ENCODE measurements around the gene LRMDA.
"Not testable (repeated sequence)": the region's sequence is repeated elsewhere in the genome, so short reads cannot be mapped to it uniquely, and the experiment has no call there.

The LRMDA gene

GRCh38 chr10:76115471-76116155 lies 684.2 kb downstream of the LRMDA start:
- DNase-seq: no peak

GRCh38 chr10:76116523-76116922 lies 685.1 kb downstream of the LRMDA start:
- no peak for DNase-seq

DNA sequence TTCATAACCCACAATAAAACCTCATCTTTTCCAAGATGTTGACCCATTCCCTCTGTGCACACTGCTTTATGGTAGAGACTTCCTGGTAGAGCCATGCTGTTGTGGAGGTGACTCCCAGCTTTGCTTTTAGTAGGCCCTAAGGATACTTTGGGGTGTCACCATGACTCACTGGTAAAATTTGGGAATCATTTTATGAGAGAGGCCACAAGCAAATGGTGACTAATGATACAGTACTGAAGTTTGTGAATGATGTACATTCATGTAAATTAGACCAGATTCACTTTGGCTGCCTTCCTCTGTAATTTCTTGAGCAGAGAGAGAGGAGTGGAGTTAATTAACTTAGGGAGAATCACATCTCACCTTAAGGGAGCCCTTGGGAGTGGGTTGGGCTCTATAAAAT lies 686.5 kb downstream of the LRMDA start:
- DNase-seq: no peak

- no peak for DNase-seq
Measured at GRCh38 chr10:76119036-76119435, 687.6 kb downstream of the LRMDA start.

DNA sequence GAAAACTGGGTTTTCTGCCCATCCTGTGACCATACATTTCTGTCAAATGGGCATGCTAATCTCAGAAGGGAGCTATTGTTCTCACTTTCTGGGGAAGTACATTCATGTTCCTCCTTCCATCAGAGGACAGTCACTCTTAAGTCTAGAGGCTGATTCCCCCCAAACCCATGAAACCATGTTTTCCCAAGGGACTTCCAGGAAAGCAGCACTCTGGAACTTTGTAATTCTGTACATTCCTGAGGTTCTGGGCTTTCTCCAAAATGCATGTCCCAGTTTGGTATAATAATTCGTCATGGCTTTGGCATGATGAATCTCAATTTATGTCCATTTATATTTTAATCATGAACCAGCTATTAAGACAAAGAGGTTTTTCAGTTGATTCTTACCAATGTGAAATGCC lies 688.1 kb downstream of the LRMDA start:
- no peak for DNase-seq

DNA sequence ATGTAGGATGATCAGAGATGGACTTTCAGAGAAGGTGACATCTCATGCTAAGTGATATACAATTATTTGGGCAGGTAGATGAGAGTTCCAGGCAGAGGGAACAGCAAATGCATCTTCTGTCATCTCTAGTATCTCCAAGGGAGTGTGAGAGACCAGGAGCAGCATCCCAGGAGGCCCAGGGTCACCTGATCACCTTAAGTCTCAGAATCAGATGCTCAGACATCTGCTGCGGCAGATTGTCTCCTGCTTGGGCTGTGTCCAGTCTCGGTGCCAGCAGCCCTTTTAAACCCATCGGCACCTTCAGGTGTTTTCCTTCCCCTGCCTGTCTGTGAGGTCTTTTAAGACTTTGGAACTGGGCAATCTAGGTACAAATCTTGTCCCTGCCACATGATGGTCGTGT lies 690.6 kb downstream of the LRMDA start:
- no peak for DNase-seq

GRCh38 chr10:76124280-76124679 lies 692.9 kb downstream of the LRMDA start:
- DNase-seq: no peak

DNA sequence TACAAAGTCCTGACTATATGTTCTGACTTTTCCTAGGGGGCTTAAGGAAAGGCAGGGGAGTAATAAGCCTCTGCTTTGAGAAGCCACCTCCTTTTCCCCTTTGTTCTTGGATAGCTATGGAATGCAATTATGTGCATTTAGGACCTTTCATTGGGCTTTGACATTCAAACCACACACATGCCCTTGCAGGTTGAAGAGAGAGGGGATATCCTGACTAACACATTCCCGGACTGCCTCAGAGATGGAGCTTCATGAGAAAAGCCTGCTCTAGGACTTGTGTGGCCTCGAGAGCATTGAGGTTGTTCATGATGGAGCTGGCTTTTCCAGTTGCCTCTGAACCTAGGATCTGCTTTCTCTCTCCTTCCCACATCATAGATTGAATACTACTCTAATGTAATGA lies 694.5 kb downstream of the LRMDA start:
- no peak for DNase-seq

DNA sequence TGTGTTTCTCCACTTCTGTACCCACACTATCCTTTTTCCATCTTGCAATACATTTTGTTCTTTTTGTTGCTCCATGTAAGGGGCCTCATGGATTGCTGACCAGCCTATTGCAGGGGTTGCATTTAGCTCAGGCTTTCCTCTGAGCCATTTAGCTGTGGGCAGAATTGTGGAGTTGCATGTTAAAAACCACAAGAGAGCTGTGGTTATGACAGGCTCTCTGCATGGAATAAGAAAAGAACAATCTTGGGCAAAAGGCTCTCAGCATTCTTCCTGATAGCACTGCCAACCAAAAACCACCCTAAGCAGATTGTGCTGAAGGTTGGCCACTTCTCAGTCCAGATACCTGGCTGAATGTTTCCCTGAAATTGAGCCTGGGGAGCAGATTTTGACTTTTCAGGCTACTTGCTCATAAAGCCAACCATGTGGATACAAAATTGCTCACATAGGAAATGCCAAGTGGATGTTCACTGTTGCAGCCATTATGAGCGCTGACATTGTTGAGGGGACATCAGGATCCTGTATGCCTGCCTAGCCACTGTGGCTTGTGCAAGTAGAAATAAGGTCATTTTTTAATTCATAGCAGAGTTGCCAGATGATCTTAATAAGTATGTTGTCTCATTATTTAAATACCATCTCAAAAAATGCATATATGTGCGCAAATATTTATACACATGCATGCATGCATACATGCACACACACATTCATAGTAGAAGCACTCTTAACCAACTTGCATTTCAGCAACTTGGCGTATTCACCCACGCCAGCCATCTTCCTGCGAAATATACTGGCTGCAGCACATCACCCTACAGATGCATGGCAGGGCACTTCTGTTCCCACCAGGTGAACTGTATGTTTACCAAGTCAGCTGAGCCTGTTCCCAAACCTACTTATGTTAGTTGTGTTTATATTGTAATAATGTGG lies 695.4 kb downstream of the LRMDA start:
- no peak for DNase-seq

DNA sequence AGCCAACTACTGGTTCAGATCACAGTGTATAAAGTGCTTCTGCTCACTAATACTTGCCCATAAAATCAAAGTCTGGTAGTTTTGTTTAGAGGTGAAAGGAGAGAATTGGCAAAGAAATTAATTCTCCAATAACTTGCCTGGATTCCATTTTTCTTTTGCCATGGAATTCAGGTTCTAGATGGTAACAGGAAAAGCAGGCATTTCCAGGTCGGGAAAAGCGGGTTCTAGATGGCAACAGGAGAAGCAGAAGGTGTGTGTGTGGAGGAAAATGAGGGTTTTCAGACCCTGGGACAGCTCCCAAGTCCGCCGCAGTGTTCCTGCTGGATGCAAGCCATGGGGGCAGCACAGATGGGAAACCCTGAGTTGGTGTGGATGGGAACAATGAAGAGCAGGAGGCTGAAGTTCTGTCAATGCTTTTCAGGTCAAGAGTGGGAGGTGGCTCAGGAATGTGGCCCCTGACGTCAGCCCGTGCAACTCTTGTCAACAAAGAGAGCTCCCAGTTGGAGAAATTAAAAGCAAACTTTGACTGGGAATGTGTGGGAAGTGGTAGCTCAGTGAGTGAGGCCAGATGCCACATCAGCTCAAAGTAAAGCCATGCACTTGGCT lies 696.7 kb downstream of the LRMDA start:
- no peak for DNase-seq

GRCh38 chr10:76129213-76129612 lies 697.8 kb downstream of the LRMDA start:
- no peak for DNase-seq

DNA sequence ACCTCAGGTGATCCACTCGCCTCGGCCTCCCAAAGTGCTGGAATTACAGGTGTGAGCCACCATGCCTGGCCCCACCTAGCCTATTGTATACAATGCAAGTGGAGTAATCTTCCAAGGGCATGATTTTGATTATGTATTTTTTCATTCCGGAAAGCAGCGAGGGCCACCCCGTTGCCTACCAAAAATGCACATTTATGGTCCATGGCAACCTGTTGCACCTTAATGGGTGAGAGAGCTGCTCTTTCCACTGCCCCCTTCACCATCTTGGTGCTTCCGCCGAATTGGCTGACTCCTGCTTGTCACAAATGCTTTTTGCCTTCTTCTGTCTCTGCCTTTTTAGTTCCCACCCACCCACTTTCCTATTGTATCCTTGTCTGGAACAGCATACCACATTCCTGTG lies 699.5 kb downstream of the LRMDA start:
- DNase-seq: no peak

DNA sequence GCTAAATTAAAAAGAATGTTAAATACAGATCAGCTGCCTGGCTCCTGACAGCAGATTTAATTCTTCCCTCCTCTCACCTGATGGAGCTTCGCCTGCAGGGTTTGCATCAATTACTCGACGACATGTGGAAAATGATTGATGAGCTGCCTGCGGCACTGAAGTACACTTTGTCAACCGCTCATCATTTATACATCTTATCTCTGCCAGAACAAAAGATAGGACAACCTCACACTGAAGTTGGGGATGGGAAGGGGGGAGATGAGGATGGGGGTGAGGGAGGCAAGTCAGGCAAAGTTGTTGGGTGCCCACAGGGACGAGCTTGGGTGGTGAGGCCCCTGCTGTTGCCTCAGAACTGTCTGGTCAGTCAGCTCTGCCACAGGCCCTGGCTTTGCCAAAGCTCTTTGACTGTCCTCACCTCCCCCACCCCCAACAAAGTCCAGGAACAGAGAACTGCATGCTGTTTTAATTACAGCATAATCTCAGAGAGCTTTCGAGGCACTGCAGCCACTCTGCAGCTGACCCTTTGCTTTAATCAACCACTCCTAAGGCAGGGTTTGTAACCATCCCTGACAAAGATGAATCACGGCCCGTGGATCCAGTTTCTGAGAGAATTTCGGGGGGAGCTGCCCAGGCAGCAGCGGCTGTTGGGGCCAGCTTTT lies 702.3 kb downstream of the LRMDA start:
- no peak for DNase-seq

DNA sequence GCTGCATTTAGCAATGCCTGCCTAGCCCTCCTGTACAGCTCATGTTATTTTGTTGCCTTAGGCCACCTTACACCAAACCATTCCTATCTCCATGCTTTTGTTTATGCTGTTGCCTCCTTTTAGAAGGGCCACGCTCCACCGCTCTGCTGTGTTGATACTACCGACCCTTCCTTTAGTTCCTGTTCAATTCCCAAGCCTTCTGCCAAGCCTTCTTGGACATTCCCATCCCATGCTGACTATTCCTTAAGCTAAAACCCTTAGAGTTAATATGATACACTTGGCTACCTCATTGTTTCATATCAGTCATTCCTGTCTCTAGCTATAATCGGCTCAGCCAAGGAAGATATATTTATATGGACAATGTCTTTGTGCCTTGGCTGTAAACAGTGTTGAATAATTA lies 705.5 kb downstream of the LRMDA start:
- DNase-seq: no peak

GRCh38 chr10:76138286-76138685 lies 706.9 kb downstream of the LRMDA start:
- no peak for DNase-seq

- DNase-seq: no peak
Measured at GRCh38 chr10:76138906-76139305, 707.5 kb downstream of the LRMDA start.

DNA sequence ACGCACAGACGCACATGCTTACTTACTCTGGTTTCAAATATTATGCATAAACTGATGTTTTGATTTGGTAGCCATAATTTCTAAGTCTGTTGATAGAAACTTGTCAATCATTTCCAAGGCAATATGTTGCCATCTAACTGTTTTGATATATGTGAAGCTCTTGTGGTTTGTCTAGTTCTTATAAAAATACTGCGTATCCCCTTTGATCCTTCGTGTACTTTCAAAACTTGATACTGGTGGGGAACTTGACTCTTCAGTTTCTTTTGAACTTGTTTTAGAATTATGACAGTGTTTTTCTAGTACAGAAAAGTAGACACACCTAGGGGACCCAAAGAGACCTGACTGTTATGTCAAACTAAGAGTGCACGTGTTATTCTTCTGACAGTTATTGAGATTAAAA lies 708.0 kb downstream of the LRMDA start:
- DNase-seq: no peak

DNA sequence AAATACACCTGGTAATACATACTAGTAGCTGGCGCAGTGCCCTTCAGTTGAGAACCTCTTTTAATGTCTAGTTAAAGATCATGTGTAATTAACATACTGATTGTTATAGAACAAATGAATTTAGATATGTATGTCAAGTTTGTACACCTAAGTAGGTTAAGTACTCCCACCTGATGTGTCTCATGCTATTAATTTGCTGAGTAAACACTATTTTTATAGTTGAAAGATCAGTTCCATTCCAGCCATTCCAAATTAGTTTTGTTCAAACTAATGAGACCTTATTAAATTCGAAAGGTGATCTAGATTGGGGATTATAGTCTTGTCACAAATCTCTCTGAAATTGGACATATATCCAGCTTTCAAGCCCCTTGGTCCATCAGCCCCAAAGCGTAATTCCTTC lies 710.0 kb downstream of the LRMDA start:
- DNase-seq: no peak

DNA sequence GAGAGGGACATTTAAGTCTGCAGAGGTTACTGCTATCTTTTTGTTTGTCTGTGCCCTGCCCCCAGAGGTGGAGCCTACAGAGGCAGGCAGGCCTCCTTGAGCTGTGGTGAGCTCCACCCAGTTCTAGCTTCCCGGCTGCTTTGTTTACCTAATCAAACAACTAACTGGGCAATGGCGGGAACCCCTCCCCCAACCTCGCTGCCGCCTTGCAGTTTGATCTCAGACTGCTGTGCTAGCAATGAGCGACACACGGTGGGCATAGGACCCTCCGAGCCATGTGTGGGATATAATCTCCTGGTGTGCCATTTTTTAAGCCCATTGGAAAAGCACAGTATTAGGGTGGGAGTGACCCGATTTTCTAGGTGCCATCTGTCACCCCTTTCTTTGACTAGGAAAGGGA lies 716.8 kb downstream of the LRMDA start:
- DNase-seq: not testable (repeated sequence)

DNA sequence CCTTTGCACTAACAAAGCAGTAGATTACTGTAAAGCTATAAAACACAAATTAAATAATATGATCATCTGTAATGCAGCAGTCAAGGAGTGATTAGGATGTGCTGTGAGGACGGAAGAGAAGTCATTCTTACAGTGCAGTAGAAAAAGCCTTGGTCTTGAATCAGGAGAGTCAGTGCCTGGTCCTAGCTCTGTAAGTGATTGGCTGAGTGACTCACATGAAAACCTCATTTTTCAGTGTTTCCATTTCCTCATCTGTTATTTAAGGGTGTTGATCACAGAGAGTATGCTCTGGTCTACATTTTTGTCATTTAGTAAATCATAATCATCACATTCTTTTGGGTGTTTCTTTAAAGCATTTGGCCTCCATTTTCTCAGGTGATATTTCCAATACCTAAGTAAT lies 717.8 kb downstream of the LRMDA start:
- DNase-seq: no peak

DNA sequence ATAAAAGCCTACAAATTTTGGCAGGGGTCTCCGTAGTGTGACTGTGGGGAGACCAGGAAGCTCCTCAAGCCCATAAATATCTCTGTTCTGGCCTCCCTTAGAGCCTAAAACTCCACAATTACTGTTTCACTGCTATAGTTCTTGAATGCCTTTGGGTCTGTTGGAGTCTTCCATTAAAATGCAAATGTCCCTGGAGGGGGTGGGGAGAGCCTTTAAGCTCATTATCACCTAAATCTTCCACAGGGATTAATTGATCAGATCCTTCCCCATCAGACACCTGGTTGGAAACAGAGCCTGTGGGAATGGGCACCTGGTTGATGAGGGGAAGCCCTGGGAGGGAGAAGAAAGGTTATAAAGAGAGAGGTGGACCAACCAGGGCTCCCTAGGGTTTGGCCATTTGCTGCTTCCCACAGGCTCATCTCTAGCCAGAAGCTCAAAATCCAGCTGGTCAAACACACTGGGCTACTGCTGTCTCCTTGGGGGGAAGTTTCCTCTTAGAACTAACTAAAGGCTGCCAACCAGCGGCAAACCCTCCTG lies 718.2 kb downstream of the LRMDA start:
- no peak for DNase-seq

DNA sequence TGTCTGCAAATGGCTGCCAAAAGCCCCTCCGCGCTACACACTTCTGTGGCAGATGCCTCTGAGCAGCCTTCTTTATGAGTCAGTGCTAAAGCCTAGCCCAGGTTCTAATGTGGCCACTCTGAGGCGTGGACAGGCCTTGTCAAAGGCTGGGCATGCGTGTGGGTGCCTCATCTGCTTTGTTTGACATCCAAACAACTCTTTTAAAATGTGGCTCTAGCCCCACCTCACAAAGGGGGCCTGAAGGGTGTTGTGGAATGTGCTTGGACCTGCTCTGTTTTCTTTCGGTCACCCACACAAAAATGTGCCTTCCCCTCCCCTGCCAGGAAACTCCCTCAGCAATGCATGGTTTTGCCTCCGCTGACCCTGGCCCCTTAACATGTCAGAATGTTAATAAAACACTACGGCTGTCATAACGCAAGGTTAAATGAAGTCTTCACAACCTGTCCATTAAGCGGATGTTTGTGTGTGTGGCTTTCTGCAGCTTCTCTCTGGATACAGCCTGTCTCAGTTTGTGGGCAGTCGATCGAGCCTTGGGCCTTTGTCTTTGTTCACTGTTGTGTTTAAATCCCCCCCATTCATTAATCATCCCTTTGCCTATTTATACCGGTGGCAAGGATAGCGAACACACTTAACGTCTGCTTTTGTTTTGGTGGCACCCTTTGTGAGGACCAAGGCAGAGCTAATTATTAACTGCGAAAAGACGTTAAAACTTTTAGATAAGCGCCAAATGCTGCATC lies 718.9 kb downstream of the LRMDA start:
- DNase-seq: no peak

Measured in activated CD8-positive, alpha-beta memory T cell treated with anti-CD3 and anti-CD28 coated beads for 24 hours (primary cell).